Neural crest cell (in vitro differentiated cells): ENCODE data around the gene HIP1. TPM values are rescaled to one million over a fixed set of nuclear protein-coding genes. Genes with fewer than 3 reads are reported as not detected.
"Not testable (repeated sequence)": the region's sequence is repeated elsewhere in the genome, so short reads cannot be mapped to it uniquely, and the experiment has no call there.

Source experiments
- DNase-seq: peaks from one replicate; pipeline ENCODE4 v3.0.0; 2021; ENCODE audit warnings: low read depth, mixed read lengths, low spot score
- H3K27ac Mint-ChIP-seq: one replicate; pipeline ENCODE4 v1.8.0; 2021; ENCODE audit warnings: mild to moderate bottlenecking, mixed read lengths; ENCODE audit not compliant: unreplicated experiment
- H3K27me3 Mint-ChIP-seq: 2 replicates; pipeline ENCODE4 v1.8.0; 2021; ENCODE audit warnings: low read depth, mild to moderate bottlenecking, mixed read lengths
- H3K36me3 Mint-ChIP-seq: 2 replicates; pipeline ENCODE4 v1.8.0; 2021; ENCODE audit warnings: low read depth, mild to moderate bottlenecking, mixed read lengths
- H3K4me1 Mint-ChIP-seq: 2 replicates; pipeline ENCODE4 v1.8.0; 2021; ENCODE audit warnings: mixed read lengths
- H3K4me3 Mint-ChIP-seq: one replicate; pipeline ENCODE4 v1.8.0; 2021; ENCODE audit warnings: mild to moderate bottlenecking, mixed read lengths
- H3K9me3 Mint-ChIP-seq: 2 replicates; pipeline ENCODE4 v1.8.0; 2021; ENCODE audit warnings: mixed read lengths
- CTCF ChIP-seq: fragments of 200-600 bp; sonication (generic); conservative IDR thresholded peaks from 2 replicates; pipeline ENCODE4 v1.5.0; 2021; ENCODE audit warnings: antibody characterized with exemption, mild to moderate bottlenecking
- total RNA-seq: library from RNA; stranded (reverse); gene quantifications from 2 replicates; pipeline ENCODE4 v1.2.1, GENCODE V29; 2021

HIP1 gene
- total RNA-seq, 1 donor from 2014 or later, result 87.3 TPM

DNA sequence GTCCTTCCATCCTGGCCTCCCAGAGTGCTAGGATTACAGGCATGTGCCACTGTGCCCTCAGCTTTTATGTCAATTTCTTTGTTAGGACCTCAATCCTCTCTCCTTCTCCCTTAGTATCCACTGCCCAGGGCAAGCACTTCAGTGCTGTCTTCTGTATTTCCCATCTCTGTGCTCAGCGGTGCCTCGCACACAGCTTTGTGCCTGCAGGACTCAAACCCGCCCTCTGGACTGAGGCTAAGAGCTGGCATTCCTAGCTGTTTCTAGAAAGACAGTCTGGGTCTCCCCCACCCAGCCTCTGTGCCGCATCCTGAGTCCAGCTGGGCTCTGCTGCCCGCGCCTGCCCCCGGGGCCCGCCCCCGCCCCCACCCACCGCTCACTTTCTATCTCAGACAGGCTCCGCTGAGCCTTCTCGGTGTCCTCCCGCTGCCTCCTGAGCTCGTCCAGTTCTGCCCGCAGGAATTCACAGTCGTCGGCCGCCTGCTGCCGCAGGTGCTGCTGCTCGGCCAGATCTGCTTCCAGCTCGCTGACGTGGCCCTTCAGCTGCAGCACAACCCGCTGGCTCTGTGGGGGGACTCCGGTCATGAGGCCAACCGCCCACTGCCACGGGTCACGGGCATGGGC lies 179.3 kb downstream of the HIP1 start:
- peaks cover 9% of the 10 kb centered on the region for H3K36me3 Mint-ChIP-seq
- no peak overlapping the region for H3K27ac Mint-ChIP-seq
- no peak for TF ChIP-seq CTCF

DNA sequence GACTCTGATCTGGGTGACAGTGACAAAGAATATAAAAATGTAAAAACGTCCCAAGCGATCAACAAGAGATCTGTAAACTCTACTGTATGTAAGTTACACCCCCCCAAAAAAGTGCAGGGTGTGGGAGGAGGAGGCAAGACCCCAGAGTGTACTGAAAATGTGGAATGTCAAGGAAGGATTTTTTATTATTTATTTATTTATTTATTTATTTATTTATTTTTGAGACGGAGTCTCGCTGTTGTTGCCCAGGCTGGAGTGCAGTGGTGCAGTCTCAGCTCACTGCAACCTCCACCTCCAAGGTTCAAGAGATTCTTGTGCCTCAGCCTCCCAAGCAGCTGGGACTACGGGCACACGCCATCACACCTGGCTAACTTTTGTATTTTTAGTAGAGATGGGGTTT lies 181.9 kb downstream of the HIP1 start:
- Mint-ChIP-seq H3K27ac (peak overlapping the region; percentile 12), H3K36me3 (peaks cover 13% of the 10 kb centered on the region)
- H3K9me3 Mint-ChIP-seq, H3K27me3 Mint-ChIP-seq, DNase-seq, H3K4me3 Mint-ChIP-seq, H3K4me1 Mint-ChIP-seq: not testable (repeated sequence)

More for the DNA sequence above, 179.3 kb downstream of the HIP1 start:
- DNase-seq, result no peak
- H3K27me3 Mint-ChIP-seq, result no peaks in the 10 kb centered on the region
- no peak overlapping the region for H3K4me3 Mint-ChIP-seq
- no peaks in the 10 kb centered on the region for H3K9me3 Mint-ChIP-seq
- no peaks in the 10 kb centered on the region for H3K4me1 Mint-ChIP-seq

- Mint-ChIP-seq H3K4me1 (no peaks in the 10 kb centered on the region), H3K4me3 (no peak overlapping the region), H3K27ac (no peak overlapping the region), H3K36me3 (peaks cover 9% of the 10 kb centered on the region), H3K27me3 (no peaks in the 10 kb centered on the region), H3K9me3 (no peaks in the 10 kb centered on the region)
- TF ChIP-seq CTCF, result no peak
- no peak for DNase-seq
These were observed 183.0 kb downstream of the HIP1 start for GRCh38 chr7:75555736-75556135.

- no peak for DNase-seq
- H3K4me1 Mint-ChIP-seq, result no peaks in the 10 kb centered on the region
- peaks cover 15% of the 10 kb centered on the region for H3K36me3 Mint-ChIP-seq
- H3K27me3 Mint-ChIP-seq, result no peaks in the 10 kb centered on the region
- H3K9me3 Mint-ChIP-seq, result no peaks in the 10 kb centered on the region
- no peak overlapping the region for H3K27ac Mint-ChIP-seq
- no peak overlapping the region for H3K4me3 Mint-ChIP-seq
- no peak for TF ChIP-seq CTCF
These were observed 192.3 kb downstream of the HIP1 start for GRCh38 chr7:75546237-75547015.

- Mint-ChIP-seq H3K27me3 (no peaks in the 10 kb centered on the region), H3K9me3 (no peaks in the 10 kb centered on the region), H3K36me3 (peaks cover 15% of the 10 kb centered on the region), H3K4me3 (no peak overlapping the region), H3K27ac (no peak overlapping the region), H3K4me1 (no peaks in the 10 kb centered on the region)
- TF ChIP-seq CTCF, result no peak
- no peak for DNase-seq
These were observed 201.0 kb downstream of the HIP1 start for GRCh38 chr7:75537731-75538130.

- H3K9me3 Mint-ChIP-seq, result no peaks in the 10 kb centered on the region
- no peaks in the 10 kb centered on the region for H3K4me1 Mint-ChIP-seq
- H3K4me3 Mint-ChIP-seq, result no peak overlapping the region
- TF ChIP-seq CTCF, result no peak
- H3K27me3 Mint-ChIP-seq, result no peaks in the 10 kb centered on the region
- DNase-seq, result no peak
- H3K36me3 Mint-ChIP-seq, result peaks cover 14% of the 10 kb centered on the region
- no peak overlapping the region for H3K27ac Mint-ChIP-seq
These were observed 201.7 kb downstream of the HIP1 start for GRCh38 chr7:75536940-75537538.
